ENCODE results near the gene HARS1. TPM values are rescaled to one million over a fixed set of nuclear protein-coding genes. Genes with fewer than 3 reads are reported as not detected.

HARS1 gene
- total and polyA plus RNA-seq, 8 donors = 36.2 to 82.8 (median 72.9) TPM

DNA sequence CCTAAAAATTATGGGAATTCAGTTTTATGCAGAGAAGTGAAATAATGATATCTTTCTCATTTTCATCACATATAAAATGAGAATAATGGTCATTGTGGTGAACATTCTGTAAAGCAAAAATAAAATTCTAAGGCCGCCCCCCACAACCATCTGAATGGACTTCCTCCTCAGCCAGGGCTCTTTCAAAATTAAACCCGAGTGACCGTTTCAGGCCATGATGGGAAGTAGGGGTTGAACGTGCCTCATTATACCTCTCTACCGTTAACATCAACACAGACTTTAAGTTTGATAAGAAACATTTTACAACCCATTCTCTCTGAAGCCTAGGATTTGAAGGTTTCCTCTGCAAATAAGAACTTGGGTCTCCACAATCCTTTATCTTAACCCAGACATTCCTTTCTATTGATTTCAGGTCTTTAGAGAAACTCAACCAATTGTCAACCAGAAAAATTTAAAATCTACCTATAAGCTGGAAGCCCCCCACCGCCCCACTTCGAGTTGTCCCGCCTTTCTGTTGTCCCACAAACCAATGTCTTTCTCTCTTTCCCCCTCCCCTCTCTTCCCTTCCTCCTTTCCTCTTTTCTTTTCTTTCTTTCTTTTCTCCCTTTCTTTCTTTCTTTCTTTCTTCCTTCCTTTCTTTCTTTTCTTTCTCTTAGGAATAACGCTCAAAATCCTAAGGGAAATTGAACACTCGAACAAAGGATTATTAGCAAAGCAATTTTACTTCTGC, 53.6 kb downstream of the HARS1 start:
- Histone ChIP-seq H3K27ac (no peak overlapping the region), H3K27me3 (no peaks in the 10 kb centered on the region), H3K9me3 (no peaks in the 10 kb centered on the region), H3K4me1 (peaks cover 8 to 57% of the 10 kb centered on the region in 2 donors), H3K4me3 (no peak overlapping the region), H3K36me3 (peaks cover 0 to 7% of the 10 kb centered on the region in 2 donors)
- TF ChIP-seq, protein P1, sequence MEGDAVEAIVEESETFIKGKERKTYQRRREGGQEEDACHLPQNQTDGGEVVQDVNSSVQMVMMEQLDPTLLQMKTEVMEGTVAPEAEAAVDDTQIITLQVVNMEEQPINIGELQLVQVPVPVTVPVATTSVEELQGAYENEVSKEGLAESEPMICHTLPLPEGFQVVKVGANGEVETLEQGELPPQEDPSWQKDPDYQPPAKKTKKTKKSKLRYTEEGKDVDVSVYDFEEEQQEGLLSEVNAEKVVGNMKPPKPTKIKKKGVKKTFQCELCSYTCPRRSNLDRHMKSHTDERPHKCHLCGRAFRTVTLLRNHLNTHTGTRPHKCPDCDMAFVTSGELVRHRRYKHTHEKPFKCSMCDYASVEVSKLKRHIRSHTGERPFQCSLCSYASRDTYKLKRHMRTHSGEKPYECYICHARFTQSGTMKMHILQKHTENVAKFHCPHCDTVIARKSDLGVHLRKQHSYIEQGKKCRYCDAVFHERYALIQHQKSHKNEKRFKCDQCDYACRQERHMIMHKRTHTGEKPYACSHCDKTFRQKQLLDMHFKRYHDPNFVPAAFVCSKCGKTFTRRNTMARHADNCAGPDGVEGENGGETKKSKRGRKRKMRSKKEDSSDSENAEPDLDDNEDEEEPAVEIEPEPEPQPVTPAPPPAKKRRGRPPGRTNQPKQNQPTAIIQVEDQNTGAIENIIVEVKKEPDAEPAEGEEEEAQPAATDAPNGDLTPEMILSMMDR (IDR thresholded peaks at IDR 0.05) = no peak
- intact Hi-C loops (cut with DNase I) = loop anchor here in 1 of 2 donors (10.0 kb wide), 1 partner anchor 63 kb away; no protein-coding TSS in a partner anchor
- DNase-seq (no peak), ATAC-seq (no peak)

DNA sequence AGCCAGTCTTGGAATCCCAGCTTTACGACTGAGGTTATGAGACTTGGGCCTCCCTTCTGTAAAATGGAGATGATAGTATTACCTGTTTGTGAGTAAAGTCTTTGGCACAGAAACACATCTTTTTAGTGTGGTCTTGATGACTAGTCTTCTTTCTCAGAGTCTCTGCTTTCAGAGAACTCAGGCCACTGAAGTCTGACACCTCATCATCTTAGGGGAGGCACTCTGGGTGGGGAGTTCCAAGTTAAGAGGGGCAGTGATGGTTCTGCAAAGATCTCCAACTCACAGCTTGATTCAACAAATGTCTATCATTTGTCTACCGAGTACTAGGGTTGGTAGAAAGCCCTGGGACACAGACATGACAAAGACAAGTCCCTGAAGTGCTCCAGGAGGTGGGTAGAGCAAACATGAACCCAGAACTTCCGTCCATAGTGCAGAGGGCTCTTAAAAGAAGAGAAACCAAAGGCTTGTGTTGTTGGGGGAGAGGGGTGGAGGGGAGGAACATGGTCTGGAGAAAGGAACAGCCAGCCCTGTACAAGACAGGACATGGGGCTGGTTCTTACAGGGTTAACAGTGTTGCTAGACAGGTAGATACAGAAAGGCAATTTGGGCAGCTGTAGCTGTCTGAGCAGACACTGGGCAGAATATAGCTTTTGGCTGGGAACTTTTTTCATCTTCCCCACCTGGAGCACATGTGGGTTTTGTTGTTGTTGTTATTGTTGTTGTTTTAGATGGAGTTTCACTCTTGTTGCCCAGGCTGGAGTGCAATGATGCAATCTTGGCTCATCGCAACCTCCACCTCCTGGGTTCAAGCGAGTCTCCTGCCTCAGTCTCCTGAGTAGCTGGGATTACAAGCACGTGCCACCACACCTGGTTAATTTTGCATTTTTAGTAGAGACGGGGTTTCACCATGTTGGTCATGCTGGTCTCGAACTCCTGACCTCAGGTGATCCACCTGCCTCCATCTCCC, 55.6 kb downstream of the HARS1 start:
- no peaks in the 10 kb centered on the region for H3K36me3 ChIP-seq
- TF ChIP-seq, protein P1 (IDR thresholded peaks at IDR 0.05) = peak in 1 of 2 donors; percentile 26
- DNase-seq (no peak), ATAC-seq (no peak)
- no peak overlapping the region for H3K4me3 ChIP-seq
- H3K27me3 ChIP-seq = no peaks in the 10 kb centered on the region
- H3K4me1 ChIP-seq = peaks cover 12 to 59% of the 10 kb centered on the region in 2 donors
- H3K27ac ChIP-seq = peak overlapping the region in 1 of 2 donors; percentile 94
- intact Hi-C loops (cut with DNase I) = loop anchor here in 1 of 2 donors (10.0 kb wide), 1 partner anchor 61 kb away; no protein-coding TSS in a partner anchor
- H3K9me3 ChIP-seq = no peaks in the 10 kb centered on the region

DNA sequence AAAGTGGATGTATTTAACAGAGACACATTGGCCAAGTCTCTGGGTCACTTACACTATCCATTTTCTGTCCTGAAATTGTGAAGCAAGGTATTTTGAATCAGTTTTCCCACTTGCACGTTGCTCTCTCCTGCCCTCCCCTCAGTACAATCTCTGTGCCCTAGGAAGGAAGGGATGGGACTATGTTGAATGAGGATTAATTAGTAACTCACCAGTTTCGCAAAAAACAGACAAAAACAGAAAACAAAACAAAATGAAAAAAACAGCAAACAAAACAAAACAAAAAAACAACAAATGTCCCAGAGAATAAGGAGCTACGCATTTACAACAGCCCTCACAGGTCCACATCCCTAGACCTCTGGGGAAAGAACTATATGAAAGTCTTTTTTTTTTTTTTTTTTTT, 57.1 kb downstream of the HARS1 start:
- no peak for DNase-seq
- intact Hi-C loops (cut with DNase I) = loop anchor here in 1 of 2 donors (10.0 kb wide), 1 partner anchor 59 kb away; no protein-coding TSS in a partner anchor
- Histone ChIP-seq H3K4me1 (peaks cover 7 to 63% of the 10 kb centered on the region in 2 donors), H3K36me3 (no peaks in the 10 kb centered on the region), H3K9me3 (no peaks in the 10 kb centered on the region), H3K27ac (peak overlapping the region in 1 of 2 donors; percentile 94), H3K4me3 (no peak overlapping the region), H3K27me3 (no peaks in the 10 kb centered on the region)
- TF ChIP-seq, protein P1 (IDR thresholded peaks at IDR 0.05) = no peak
- ATAC-seq = no peak

DNA sequence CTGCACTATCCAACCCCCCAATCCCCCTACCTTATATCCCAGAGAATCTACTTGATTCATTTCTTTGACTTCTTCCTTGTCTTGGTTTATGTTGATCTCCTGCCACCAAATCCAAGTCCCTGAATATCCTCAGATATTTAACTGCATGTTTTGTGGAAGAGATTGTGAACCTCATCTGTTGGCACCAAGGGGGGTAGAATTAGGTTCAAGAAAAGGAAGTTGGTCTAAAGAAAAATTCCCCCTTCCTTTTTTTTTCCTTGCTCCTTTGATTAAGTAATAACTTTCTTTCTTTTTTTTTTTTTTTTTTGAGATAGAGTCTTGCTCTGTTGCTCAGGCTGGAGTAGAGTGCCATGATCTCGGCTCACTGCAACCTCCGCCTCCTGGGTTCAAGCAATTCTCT, 57.7 kb downstream of the HARS1 start:
- ATAC-seq = no peak
- peak overlapping the region in 1 of 2 donors; percentile 94 for H3K27ac ChIP-seq
- no peaks in the 10 kb centered on the region for H3K27me3 ChIP-seq
- no peaks in the 10 kb centered on the region for H3K36me3 ChIP-seq
- intact Hi-C loops (cut with DNase I) = loop anchor here in 1 of 2 donors (10.0 kb wide), 1 partner anchor 59 kb away; no protein-coding TSS in a partner anchor
- H3K4me3 ChIP-seq = peak overlapping the region in 1 of 2 donors; percentile 64
- DNase-seq = no peak
- no peaks in the 10 kb centered on the region for H3K9me3 ChIP-seq
- TF ChIP-seq, protein P1 (IDR thresholded peaks at IDR 0.05) = no peak
- H3K4me1 ChIP-seq = peaks cover 4 to 64% of the 10 kb centered on the region in 2 donors

Data from left lung (tissue), 10 donors.